WTC11 (cell line): Measurements from ENCODE around the gene ZNHIT2.

Experiments
- ESRRA ChIP-seq: sonication (generic); formaldehyde crosslinking; IDR thresholded peaks from 2 replicates; pipeline ENCODE4 v1.8.1; 2022; ENCODE audit warnings: mild to moderate bottlenecking, missing genetic modification reagents, borderline replicate concordance
- GABPB1 ChIP-seq: sonication (generic); formaldehyde crosslinking; IDR thresholded peaks from 2 replicates; pipeline ENCODE4 v1.8.1; 2023; ENCODE audit warnings: mild to moderate bottlenecking, missing genetic modification reagents
- JUN ChIP-seq: sonication (generic); formaldehyde crosslinking; IDR thresholded peaks from 2 replicates; pipeline ENCODE4 v1.8.0; 2023; ENCODE audit warnings: mild to moderate bottlenecking, missing genetic modification reagents
- NFE2L1 ChIP-seq: sonication (generic); formaldehyde crosslinking; IDR thresholded peaks from 2 replicates; pipeline ENCODE4 v1.8.1; 2023; ENCODE audit warnings: missing genetic modification reagents
- NR3C1 ChIP-seq: sonication (generic); formaldehyde crosslinking; conservative IDR thresholded peaks from 2 replicates; pipeline ENCODE4 v1.8.1; 2023; ENCODE audit warnings: low read depth, mild to moderate bottlenecking, missing genetic modification reagents
- OVOL2 ChIP-seq: fragments of 250-450 bp; sonication (Bioruptor Pico); IDR thresholded peaks from 2 replicates; pipeline ENCODE4 v1.9.0; 2021; ENCODE audit warnings: mild to moderate bottlenecking, borderline replicate concordance
- TF ChIP-seq, protein P1 (sequence below): sonication (generic); formaldehyde crosslinking; IDR thresholded peaks from 2 replicates; pipeline ENCODE4 v1.8.1; 2022; ENCODE audit warnings: low read depth, missing genetic modification reagents, borderline replicate concordance
- TF ChIP-seq, protein P2 (sequence below): fragments of 200-600 bp; IDR thresholded peaks from 2 replicates; pipeline ENCODE4 v1.8.0; 2022; ENCODE audit warnings: antibody characterized with exemption
- TF ChIP-seq, protein P3 (sequence below): sonication (generic); formaldehyde crosslinking; IDR thresholded peaks from 2 replicates; pipeline ENCODE4 v1.8.0; 2022; ENCODE audit warnings: mild to moderate bottlenecking, missing genetic modification reagents
- TF ChIP-seq, protein P4 (sequence below): sonication (generic); formaldehyde crosslinking; IDR thresholded peaks from 2 replicates; pipeline ENCODE4 v1.8.1; 2023; ENCODE audit warnings: mild to moderate bottlenecking, moderate library complexity, missing genetic modification reagents
- TF ChIP-seq, protein P5 (sequence below): sonication (generic); formaldehyde crosslinking; IDR thresholded peaks from 2 replicates; pipeline ENCODE4 v1.8.0; 2022; ENCODE audit warnings: mild to moderate bottlenecking, missing genetic modification reagents
- TF ChIP-seq, protein P6 (sequence below): sonication (generic); formaldehyde crosslinking; IDR thresholded peaks from 2 replicates; pipeline ENCODE4 v1.8.1; 2022; ENCODE audit warnings: low read depth, mild to moderate bottlenecking, moderate library complexity, missing genetic modification reagents, borderline replicate concordance

DNA sequence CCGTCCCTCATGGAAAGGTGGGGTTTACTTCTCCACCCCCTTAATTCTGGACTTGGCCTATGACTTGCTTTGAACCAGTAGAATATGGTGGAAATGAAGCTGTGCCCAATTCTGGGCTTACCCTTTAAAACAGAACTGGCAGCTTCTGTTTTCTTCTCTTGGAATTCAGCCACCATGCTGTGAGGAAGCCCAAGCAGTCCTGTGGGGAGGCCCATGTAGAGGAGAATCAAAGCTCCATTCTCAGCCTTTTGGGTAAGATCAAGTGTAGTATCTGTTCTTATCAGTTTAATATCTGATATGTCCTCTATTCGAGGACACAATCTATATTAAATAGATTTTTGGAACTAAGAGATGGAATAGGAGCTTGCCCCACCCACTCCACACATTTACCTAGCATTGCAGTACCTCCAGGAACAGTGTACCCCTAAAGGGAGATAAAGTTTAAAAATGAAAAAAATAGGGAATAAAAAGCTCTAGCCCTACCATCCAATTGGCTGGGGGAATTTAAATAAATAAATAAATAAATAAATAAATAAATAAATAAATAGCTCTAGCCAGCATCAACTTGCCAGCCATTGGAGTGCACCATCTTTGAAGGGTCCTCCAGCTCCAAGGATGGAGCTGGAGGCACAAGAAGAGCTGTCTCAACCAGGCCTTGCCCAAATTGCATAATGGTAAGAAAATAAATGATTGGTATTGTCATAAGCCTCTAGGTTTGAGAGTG lies 30.0 kb upstream of the ZNHIT2 start:
- TF ChIP-seq, protein P1, sequence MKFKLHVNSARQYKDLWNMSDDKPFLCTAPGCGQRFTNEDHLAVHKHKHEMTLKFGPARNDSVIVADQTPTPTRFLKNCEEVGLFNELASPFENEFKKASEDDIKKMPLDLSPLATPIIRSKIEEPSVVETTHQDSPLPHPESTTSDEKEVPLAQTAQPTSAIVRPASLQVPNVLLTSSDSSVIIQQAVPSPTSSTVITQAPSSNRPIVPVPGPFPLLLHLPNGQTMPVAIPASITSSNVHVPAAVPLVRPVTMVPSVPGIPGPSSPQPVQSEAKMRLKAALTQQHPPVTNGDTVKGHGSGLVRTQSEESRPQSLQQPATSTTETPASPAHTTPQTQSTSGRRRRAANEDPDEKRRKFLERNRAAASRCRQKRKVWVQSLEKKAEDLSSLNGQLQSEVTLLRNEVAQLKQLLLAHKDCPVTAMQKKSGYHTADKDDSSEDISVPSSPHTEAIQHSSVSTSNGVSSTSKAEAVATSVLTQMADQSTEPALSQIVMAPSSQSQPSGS (CRISPR knock-in tag), result no peak
- TF ChIP-seq, protein P2, sequence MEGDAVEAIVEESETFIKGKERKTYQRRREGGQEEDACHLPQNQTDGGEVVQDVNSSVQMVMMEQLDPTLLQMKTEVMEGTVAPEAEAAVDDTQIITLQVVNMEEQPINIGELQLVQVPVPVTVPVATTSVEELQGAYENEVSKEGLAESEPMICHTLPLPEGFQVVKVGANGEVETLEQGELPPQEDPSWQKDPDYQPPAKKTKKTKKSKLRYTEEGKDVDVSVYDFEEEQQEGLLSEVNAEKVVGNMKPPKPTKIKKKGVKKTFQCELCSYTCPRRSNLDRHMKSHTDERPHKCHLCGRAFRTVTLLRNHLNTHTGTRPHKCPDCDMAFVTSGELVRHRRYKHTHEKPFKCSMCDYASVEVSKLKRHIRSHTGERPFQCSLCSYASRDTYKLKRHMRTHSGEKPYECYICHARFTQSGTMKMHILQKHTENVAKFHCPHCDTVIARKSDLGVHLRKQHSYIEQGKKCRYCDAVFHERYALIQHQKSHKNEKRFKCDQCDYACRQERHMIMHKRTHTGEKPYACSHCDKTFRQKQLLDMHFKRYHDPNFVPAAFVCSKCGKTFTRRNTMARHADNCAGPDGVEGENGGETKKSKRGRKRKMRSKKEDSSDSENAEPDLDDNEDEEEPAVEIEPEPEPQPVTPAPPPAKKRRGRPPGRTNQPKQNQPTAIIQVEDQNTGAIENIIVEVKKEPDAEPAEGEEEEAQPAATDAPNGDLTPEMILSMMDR, result no peak
- TF ChIP-seq OVOL2 (CRISPR knock-in tag), result no peak
- TF ChIP-seq, protein P3, sequence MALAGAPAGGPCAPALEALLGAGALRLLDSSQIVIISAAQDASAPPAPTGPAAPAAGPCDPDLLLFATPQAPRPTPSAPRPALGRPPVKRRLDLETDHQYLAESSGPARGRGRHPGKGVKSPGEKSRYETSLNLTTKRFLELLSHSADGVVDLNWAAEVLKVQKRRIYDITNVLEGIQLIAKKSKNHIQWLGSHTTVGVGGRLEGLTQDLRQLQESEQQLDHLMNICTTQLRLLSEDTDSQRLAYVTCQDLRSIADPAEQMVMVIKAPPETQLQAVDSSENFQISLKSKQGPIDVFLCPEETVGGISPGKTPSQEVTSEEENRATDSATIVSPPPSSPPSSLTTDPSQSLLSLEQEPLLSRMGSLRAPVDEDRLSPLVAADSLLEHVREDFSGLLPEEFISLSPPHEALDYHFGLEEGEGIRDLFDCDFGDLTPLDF, result no peak
- TF ChIP-seq, protein P4, sequence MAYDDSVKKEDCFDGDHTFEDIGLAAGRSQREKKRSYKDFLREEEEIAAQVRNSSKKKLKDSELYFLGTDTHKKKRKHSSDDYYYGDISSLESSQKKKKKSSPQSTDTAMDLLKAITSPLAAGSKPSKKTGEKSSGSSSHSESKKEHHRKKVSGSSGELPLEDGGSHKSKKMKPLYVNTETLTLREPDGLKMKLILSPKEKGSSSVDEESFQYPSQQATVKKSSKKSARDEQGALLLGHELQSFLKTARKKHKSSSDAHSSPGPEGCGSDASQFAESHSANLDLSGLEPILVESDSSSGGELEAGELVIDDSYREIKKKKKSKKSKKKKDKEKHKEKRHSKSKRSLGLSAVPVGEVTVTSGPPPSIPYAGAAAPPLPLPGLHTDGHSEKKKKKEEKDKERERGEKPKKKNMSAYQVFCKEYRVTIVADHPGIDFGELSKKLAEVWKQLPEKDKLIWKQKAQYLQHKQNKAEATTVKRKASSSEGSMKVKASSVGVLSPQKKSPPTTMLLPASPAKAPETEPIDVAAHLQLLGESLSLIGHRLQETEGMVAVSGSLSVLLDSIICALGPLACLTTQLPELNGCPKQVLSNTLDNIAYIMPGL (CRISPR knock-in tag), result no peak
- TF ChIP-seq ESRRA, result no peak
- TF ChIP-seq JUN (CRISPR knock-in tag), result no peak
- no peak for TF ChIP-seq GABPB1 (CRISPR knock-in tag)
- TF ChIP-seq, protein P5, sequence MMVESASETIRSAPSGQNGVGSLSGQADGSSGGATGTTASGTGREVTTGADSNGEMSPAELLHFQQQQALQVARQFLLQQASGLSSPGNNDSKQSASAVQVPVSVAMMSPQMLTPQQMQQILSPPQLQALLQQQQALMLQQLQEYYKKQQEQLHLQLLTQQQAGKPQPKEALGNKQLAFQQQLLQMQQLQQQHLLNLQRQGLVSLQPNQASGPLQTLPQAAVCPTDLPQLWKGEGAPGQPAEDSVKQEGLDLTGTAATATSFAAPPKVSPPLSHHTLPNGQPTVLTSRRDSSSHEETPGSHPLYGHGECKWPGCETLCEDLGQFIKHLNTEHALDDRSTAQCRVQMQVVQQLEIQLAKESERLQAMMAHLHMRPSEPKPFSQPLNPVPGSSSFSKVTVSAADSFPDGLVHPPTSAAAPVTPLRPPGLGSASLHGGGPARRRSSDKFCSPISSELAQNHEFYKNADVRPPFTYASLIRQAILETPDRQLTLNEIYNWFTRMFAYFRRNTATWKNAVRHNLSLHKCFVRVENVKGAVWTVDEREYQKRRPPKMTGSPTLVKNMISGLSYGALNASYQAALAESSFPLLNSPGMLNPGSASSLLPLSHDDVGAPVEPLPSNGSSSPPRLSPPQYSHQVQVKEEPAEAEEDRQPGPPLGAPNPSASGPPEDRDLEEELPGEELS (CRISPR knock-in tag), result no peak
- TF ChIP-seq NR3C1, result no peak
- TF ChIP-seq NFE2L1 (CRISPR knock-in tag), result no peak
- TF ChIP-seq, protein P6, sequence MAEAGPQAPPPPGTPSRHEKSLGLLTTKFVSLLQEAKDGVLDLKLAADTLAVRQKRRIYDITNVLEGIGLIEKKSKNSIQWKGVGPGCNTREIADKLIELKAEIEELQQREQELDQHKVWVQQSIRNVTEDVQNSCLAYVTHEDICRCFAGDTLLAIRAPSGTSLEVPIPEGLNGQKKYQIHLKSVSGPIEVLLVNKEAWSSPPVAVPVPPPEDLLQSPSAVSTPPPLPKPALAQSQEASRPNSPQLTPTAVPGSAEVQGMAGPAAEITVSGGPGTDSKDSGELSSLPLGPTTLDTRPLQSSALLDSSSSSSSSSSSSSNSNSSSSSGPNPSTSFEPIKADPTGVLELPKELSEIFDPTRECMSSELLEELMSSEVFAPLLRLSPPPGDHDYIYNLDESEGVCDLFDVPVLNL (CRISPR knock-in tag), result no peak
